GM08714 (cell line): ENCODE measurements around the gene SLC6A9.

Source experiments
- H3K4me3 ChIP-seq: fragments of 200-500 bp; sonication (Bioruptor generic); 2 replicates; pipeline ENCODE4 v1.5.1; 2014; ENCODE audit warnings: mild to moderate bottlenecking, low read length, inconsistent platforms
- ZNF274 ChIP-seq: IDR thresholded peaks from 2 replicates; pipeline ENCODE4 v1.6.1; 2012; ENCODE audit warnings: mild to moderate bottlenecking, low read depth, low read length

Gene SLC6A9

DNA sequence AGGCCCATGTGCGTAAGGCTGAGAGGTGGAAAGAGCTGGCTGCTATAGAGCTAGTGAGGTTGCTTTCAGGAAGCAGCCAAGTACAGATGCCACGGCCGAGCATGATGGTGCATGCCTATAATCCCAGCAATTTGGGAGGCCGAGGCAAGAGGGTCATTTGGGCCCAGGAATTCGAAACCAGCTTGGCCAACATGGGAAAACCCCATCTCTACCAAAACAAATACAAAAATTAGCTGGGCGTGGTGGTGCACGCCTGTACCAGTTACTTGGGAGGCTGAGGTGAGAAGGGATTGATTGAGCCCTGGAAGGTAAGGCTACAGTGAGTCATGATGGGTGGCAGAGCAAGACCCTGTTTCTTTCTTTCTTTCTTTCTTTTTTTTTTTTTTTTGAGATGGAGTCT is 37.2 kb downstream of the SLC6A9 start:
- TF ChIP-seq ZNF274: no peak
- no peak overlapping the region for H3K4me3 ChIP-seq

DNA sequence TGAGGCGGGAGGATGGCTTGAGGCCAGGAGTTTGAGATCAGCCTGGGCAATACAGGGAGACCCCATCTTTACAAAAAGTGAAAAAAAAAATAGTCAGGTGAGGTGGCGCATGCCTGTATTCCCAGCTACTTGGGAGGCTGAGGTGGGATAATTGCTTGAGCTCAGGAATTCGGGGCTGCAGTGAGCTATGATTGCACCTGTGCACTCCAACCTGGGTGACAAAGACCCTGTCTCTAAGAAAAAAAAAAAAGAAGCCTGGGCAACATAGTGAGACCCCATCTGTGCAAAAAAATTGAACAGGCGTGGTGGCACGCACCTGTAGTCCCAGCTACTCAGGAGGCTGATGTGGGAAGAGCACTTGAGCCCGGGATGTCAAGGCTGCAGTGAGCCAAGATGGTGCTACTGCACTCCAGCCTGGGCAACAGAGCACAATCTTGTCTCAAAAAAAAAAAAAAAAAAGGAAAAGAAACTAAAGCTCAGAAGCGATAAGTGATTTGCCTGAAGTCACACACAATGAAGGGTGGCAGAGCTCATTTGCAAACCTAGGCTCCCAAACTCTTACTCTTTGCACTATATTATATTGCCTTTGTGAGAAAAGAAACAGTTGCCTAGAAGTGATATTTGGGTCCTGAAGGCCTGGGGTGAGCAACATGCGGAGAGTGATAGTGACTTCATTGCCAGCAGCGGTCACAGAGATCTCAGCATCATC is 37.9 kb downstream of the SLC6A9 start:
- no peak for TF ChIP-seq ZNF274
- no peak overlapping the region for H3K4me3 ChIP-seq

DNA sequence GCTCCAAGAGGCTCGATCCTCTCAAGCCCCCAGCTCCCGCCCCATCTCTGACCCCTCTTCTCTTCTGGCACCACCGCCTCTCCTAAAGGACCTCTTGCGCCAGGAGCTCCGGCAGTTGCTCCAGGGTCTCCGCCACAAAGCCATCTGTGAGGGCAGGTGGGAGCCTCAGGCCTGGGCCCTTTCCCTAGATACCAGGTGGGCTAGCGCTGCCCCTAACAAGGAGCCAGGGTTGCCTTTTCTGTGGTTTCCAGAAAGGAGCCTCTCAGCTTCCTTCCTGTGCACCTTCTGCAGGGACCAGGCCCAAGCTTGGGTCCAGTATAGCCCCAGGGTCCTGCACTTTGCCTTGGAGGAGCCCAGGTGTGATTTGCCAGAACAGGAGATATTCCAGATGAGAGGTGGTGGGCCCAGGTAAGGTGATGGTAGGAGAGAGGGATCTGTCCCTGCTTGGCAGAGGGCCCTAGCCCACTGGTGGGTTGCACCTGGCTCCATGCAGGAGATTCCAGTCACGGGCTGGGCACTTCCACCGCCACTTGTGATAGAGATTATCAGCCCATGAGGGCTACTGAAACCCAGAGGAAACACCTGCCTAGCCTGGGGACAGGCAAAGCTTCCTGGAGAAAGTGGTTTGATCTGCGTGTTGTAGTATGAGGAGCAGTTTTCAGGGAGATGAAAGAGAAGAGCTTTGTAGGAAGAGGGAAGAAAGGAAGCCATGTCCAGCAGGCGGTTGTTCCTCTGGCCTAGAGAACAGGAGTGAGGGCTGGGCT is 38.8 kb downstream of the SLC6A9 start:
- no peak for TF ChIP-seq ZNF274
- H3K4me3 ChIP-seq: peak overlapping the region; percentile 73; the same call in 1 of the 2 replicates

DNA sequence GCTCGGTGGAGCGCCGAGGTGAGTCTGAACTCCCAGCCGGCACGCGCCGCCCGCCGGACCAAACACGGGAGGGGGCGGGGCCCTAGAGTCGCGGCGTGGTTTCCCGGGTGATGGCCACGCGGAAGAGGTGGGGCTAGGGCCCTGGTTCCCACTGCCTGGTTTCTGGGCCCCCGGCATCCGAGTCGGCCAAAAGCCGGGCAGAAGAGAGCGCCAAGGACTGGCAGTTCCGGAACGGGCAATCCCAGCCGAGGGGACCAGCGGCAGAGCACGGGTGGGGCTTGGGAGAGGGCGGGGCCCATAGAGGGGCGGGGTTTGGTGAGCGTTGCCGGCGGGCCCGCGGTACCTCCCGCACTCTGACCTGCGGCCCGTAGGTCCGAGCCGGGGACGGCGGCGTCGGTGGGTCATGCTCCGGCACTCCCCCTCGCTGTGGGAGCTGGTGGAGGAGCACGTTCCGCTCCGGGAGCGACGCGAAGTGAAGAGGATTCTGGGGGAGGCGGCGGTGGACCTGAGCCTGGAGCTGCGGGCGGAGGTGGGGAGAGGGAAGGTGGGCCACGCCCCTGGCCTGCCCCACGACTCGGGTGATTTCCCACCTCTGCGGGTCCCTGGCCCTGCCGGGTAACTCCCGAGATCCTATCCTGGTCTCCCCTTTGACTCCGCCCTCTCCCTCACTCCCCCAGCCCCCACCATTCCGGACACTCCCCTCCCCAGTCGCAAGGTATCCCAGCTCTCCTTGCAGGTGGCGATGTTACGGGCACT is 39.6 kb downstream of the SLC6A9 start, which contains the start of gene CCDC24:
Gene CCDC24, plus strand, starts transcription at position 124 of the 756 bp plus-strand sequence. Its CDS starts 280 bp downstream, at position 404.
- H3K4me3 ChIP-seq: peak within 1 kb of the TSS; percentile 73; the same call in 1 of the 2 replicates
- TF ChIP-seq ZNF274: no peak

DNA sequence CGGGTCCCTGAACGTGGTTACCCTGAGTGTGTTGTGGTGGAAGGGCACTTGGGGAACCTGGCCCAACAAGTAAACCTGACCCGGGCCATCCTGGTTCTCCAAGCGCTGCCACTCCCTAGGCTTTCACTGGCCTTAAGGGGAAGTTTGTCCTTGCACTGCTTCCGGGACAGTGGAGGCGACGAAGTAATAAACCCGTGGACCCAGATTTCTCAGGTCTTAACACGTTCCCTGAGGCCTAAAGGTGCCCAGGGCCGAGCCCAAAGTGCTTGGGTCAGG is 40.1 kb downstream of the SLC6A9 start:
- no peak for TF ChIP-seq ZNF274

DNA sequence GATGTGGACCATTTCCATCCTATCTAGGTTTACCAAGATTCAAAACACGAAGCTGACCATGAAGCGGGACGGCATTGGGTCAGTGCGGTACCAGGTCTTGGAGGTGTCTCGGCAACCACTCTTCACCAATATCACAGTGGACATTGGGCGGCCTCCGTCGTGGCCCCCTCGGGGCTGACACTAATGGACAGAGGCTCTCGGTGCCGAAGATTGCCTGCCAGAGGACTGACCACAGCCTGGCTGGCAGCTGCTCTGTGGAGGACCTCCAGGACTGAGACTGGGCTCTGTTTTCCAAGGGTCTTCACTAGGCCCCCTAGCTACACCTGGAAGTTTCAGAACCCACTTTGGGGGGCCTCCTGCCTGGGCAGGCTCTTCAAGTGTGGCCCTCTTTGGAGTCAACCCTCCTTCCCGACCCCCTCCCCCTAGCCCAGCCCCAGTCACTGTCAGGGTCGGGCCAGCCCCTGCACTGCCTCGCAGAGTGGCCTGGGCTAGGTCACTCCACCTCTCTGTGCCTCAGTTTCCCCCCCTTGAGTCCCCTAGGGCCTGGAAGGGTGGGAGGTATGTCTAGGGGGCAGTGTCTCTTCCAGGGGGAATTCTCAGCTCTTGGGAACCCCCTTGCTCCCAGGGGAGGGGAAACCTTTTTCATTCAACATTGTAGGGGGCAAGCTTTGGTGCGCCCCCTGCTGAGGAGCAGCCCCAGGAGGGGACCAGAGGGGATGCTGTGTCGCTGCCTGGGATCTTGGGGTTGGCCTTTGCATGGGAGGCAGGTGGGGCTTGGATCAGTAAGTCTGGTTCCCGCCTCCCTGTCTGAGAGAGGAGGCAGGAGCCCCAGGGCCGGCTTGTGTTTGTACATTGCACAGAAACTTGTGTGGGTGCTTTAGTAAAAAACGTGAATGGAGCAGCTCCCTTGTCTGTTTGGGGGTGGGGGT is 40.7 kb downstream of the SLC6A9 start:
- TF ChIP-seq ZNF274: no peak
- peak overlapping the region; percentile 73; the same call in 1 of the 2 replicates for H3K4me3 ChIP-seq

More for the DNA sequence above, 40.1 kb downstream of the SLC6A9 start:
- H3K4me3 ChIP-seq: peak overlapping the region; percentile 73; the same call in 1 of the 2 replicates

DNA sequence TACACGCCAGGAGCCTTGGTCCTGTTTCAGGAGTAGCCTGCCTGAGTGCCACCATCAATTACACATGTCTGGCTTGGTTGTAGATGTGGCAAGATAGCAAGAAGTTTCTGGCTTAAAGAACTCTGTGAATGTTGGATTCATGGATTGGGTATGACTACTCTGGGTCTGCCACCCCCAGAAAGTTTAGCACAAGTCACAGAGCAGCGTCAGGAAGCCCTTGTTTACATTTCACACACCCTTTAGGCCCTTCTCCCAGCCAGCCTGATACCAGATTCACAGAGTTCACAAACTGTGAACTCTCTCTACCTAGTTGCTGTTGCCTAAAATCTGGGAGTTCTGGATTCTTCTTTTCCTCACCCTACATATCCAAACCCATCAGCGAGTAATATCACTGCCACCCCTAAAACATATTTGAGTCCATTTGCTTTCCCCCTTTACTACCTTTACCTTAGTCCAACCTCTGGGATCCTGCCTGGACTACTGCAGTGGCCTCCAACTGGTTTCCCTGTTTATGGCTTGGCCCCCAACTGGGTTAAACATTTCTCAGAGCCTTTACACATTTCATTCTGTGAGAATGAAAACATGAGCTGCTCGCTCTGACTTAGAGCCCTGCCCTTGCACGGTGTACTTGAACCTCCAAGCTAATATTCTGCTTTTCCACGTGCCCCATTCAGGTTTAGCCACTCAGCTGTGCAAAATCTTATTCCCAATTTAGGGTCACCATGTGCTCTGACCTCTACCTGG is 43.9 kb downstream of the SLC6A9 start:
- no peak overlapping the region for H3K4me3 ChIP-seq
- TF ChIP-seq ZNF274: no peak

DNA sequence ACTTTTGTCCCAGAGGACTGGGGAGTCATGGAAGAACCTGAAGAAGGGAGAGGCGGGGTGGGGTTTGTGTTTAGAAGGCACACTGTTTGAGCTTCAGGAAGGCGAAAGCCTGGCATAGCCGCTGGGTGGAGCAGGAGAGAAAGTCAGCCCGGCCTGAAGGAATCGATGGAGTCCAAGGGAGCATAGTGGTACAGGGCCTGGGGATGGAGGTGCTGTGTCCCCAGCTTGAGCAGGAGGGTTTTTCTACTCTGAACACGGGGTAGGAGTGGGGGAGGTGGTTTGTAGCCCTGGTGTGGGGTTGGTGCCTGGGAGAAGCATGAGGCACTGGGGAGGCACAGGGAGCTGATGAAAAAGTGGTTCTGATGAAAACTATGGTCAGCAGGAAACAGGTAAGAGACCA is 44.5 kb downstream of the SLC6A9 start:
- no peak for TF ChIP-seq ZNF274

DNA sequence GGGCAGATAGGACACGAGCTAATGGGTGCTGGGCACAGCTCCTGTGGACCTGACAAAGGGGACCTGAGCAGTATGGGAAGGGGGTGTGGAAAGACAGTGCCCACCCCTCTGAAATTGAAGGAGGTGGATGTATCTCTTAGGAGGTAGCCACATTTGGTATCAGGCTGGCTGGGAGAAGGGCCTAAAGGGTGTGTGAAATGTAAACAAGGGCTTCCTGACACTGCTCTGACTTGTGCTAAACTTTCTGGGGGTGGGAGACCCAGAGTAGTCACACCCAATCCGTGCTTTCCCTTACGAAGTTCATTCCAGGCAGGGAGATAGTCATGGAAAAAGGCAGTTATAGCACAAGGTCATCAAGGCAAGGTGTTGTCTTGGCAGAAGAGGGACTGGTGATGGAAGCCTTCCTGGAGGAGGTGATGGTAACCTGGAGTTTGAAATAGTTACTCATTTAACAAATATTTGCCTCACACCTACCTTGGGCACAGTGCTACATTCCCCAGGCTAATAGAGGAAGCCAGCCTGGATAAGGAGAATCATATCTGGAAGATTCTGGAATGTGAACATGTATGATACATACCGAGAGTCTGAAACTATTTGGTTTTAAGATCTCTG is 45.2 kb downstream of the SLC6A9 start:
- no peak for TF ChIP-seq ZNF274
- H3K4me3 ChIP-seq: no peak overlapping the region

More for the DNA sequence above, 44.5 kb downstream of the SLC6A9 start:
- no peak overlapping the region for H3K4me3 ChIP-seq

DNA sequence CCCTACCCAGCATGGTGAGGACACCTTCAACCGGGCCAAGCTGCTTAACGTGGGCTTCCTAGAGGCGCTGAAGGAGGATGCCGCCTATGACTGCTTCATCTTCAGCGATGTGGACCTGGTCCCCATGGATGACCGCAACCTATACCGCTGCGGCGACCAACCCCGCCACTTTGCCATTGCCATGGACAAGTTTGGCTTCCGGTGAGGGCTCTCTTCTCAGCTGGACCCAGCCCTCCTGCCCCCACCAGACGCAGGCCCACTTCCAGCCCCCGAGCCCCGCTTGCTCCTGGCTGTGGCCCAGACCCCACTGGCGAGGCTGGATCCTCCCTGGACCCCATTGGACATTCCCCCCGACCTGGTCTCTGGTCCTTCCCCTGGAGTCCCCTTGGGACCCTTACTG is 46.4 kb downstream of the SLC6A9 start:
- no peak overlapping the region for H3K4me3 ChIP-seq
- TF ChIP-seq ZNF274: no peak

DNA sequence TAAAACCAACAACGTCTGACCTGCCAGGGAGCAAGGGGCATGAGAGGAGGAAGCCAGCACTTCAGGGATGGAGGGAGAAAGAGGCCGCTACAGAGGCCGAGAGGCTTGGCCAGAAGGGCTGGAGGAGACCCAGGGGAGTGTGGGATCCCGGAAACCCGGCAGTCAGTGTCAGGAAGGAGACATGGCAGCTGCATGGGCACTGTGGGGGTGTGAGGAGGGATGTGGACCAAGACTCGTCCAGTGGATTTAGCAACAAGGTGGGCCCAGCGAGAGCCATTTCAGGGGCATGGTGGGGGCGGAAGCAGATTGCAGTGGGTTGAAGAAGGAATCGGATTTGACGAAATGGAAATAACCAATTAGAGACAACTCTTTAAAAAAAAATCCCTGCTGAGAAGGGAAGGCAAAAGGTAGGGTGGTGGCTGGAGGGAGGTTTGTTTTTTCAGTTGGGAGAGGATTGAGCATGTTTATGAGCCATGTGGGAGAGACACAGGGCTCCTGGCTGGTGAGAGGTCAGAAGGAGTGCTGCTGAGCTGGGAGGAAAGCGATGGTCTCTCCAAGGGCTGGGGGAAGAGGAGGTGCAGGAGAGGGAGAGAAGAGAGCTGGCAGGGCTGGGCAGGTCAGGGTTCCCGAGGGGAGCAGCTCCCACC is 47.9 kb downstream of the SLC6A9 start:
- no peak overlapping the region for H3K4me3 ChIP-seq
- no peak for TF ChIP-seq ZNF274

DNA sequence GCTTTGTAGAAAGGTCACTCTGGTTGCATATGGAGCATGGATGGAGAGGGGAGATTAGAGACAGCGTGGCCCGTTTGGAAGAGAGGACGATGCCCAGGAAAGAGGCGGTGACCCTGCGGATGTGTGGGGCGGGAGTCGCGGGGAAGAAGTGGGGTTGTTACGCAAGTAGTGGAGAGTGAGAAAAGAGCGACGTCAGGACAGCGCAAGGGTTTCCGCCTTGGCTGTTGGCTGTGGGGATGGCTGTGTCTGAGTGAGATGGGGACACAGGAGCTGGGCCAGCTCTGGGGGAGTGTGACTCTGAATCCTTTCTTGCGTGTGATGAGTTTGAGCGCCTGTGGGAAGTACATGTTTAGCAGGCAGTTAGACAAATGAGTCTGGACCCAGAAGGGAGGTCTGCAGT is 48.5 kb downstream of the SLC6A9 start:
- no peak overlapping the region for H3K4me3 ChIP-seq
- no peak for TF ChIP-seq ZNF274
